Coronary artery (tissue), 2 donors: ENCODE results near the gene RNU5B-1.
A peak's percentile ranks its signal among the peaks of the same experiment; 100 is the strongest.

Experiments used
- DNase-seq: peaks from one replicate; pipeline ENCODE4 v3.0.0-alpha.2; 2017; ENCODE audit warnings: low spot score
- H3K27ac ChIP-seq, 2 donors: fragments of 200-600 bp; sonication (generic); one replicate each; pipeline ENCODE4 v1.5.1; 2016 to 2019
- H3K4me3 ChIP-seq: fragments of 200-600 bp; sonication (generic); 2 replicates; pipeline ENCODE4 v1.5.1; 2016; ENCODE audit warnings: mild to moderate bottlenecking, moderate library complexity
- TF ChIP-seq, protein P1 (sequence below): fragments of 200-600 bp; sonication (generic); IDR thresholded peaks from one replicate; pipeline ENCODE4 v1.5.1; 2019; ENCODE audit warnings: antibody characterized with exemption

Gene RNU5B-1

DNA sequence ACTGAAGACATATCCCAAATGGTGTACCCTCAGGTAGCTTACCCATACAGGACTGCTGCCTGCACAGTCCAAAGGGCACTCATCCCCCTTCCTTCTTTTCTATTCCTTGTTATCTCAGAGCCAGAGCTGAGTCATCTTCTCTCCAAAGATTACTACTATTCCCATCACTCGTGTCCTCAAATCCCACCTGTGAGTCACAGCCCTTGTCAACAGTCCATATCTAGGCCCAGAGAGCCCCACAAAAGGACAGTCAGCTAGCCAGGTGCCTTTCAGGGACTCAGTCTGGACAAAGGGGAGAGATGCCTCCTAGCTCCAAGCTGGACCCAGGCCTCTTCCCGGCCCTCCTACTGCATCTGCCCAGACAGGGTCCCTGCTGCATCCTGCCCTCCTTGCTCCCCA, 28.8 kb upstream of the RNU5B-1 start:
- no peak overlapping the region for H3K4me3 ChIP-seq
- DNase-seq = no peak
- no peak overlapping the region for H3K27ac ChIP-seq
- TF ChIP-seq, protein P1, sequence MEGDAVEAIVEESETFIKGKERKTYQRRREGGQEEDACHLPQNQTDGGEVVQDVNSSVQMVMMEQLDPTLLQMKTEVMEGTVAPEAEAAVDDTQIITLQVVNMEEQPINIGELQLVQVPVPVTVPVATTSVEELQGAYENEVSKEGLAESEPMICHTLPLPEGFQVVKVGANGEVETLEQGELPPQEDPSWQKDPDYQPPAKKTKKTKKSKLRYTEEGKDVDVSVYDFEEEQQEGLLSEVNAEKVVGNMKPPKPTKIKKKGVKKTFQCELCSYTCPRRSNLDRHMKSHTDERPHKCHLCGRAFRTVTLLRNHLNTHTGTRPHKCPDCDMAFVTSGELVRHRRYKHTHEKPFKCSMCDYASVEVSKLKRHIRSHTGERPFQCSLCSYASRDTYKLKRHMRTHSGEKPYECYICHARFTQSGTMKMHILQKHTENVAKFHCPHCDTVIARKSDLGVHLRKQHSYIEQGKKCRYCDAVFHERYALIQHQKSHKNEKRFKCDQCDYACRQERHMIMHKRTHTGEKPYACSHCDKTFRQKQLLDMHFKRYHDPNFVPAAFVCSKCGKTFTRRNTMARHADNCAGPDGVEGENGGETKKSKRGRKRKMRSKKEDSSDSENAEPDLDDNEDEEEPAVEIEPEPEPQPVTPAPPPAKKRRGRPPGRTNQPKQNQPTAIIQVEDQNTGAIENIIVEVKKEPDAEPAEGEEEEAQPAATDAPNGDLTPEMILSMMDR = no peak

DNA sequence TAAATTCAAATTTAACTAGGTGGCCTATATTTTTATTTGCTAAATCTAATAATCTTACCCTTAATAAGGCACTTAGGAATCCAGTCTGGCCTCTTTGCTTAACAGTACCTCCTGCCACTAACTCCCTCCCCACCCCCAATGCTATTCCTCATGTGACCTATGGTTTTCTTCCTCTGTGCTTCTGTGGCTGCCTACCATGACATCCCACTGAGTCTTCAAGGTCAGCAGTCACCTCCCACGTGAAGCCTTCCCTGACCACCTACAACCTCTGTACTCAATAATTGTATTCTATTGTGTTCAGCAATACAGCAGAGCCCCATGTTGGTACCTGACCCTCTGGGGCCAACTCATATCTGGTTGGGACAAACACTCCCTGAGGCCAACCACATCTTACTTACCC, 27.5 kb upstream of the RNU5B-1 start:
- Histone ChIP-seq H3K4me3 (no peak overlapping the region), H3K27ac (no peak overlapping the region)
- no peak for DNase-seq
- TF ChIP-seq, protein P1 = no peak

DNA sequence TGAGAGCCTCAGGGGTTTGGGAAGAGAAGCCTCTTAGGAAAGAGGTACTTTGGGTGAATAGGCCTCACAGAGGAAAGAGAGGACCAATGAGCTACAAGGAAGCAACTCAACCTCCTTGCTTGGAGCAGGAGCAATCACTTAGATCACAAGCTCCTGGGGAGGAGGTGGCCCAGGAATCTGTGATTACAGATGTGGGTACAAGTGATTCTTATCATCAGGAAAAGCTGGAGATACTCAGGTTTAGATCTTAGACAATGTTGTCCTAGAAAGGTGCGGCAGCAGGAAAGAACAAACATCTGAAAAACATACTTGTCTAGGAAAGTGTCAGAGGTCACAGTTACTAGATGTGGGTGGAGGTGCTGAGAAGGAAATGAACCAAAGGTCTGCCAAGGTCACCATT, 26.0 kb upstream of the RNU5B-1 start:
- Histone ChIP-seq H3K4me3 (no peak overlapping the region), H3K27ac (no peak overlapping the region)
- DNase-seq = no peak
- TF ChIP-seq, protein P1 = no peak

DNA sequence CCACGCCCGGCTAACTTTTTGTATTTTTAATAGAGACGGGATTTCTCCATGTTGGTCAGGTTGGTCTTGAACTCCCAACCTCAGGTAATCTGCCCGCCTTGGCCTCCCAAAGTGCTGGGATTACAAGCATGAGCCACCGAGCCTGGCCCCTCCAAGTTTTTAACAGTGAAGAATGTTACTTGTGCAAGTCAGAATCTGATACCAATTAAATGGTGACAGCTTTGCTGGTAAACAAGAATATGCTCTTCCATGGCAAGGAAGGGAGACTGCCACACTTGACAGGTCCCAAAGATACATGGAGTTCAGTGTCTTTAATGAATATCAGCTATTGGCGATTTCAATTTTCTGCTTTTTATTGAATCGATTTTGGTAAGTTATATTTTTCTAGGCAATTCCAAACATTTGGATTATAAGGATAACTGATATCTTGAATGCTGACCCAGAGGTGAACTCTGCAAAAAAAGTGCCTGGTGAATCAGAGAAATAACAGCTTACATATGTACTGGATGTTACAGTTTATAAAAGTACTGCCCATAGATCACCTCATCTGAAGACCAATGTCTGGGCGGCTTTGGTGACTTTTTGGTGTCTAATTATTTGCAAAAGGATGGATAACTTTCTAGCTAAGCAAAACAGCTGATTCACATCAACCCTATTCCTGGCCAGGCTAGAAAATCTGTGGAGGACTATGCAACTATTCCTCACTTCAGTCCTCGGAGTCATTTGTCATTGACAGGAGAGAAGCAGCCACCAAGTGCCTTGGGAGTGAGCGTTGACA, 19.0 kb upstream of the RNU5B-1 start:
- H3K4me3 ChIP-seq = peak overlapping the region; percentile 94

DNA sequence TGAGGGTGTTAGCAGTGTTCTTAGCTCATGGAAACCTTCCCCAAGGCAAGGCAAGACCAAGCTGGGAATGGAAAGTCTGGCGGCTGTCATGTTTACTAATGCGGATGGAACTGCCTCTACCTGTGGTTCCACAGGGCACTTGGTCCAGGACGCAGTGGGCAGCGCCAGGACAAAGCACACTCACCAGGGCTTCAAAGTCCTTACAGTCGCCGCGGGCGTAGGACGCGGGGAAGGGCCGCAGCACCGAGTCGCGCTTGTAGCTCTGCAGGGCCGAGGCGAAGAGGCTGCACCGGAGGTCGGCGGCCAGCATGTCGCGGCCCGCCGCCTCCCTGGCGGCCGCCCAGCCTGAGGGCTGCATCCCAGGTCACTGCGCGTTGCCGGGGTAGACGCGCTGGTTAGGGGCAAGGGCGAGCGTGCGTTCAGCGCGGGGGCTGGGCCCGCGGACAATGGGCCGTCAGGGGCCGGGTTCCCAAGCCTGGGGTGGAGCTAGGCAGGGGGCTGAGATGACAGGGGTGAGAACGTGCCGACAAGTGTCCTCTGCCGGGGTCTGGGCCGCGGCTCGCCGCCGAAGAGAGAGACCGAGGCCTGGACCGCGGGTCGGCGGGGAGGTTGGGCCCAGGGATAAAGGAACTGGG, 18.3 kb upstream of the RNU5B-1 start:
- TF ChIP-seq, protein P1 = peak; percentile 15
- peak; percentile 79 for DNase-seq
- H3K4me3 ChIP-seq = peak overlapping the region; percentile 94
- peak overlapping the region; percentile 76 to 95 for H3K27ac ChIP-seq

More for the DNA sequence above, 19.0 kb upstream of the RNU5B-1 start:
- TF ChIP-seq, protein P1 = no peak
- DNase-seq = no peak
- peak overlapping the region in 1 of 2 donors; percentile 95 for H3K27ac ChIP-seq

DNA sequence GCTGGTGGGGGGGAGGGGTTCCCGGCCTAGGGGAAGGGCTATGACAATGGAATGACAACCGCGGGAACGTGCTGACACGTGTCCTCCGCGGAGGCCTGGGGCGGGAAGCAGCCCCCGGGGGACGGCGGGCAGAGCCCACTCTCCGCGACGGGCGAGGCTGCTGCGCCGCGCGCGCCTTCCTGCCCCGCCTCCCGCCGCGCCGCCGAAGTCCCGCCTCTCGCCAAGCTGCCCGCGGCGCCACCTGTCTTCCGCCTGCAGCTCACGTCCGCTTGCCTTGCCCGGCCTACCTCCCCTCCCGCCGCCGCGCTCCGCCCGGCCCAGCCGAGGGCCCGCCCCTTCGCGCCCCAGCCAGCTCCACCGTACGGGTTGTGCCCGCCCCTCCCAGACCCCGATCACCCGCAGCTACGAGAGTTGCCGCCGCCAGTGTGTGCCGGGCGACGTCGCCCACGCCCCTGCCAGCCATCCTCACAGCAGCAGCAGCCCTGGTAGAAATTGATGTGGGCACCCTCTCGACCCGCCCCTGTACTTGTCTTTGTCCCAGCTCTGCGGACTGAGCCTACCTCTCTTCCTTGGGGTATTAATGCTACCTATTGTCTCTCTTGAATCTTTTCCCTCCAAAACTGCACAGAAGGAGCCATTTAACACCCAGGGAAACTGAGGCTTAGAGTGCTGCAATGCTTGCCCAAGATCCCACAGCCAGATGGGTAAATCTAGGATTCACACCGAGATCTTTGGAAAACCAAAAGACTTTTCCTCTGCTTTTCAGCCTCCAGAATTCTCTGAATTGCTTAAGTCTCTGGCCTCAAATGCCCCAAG, 17.6 kb upstream of the RNU5B-1 start, which contains the start of gene PARP16:
TSS of gene PARP16 (minus strand) at position 180 of the 816 bp plus-strand sequence. CDS start 457 bp downstream, outside the sequence.
- Histone ChIP-seq H3K4me3 (peak within 1 kb of the TSS; percentile 94), H3K27ac (peak within 1 kb of the TSS; percentile 76 to 95)
- TF ChIP-seq, protein P1 = peak; percentile 18
- peak; percentile 94 for DNase-seq
